ENCODE measurements around the gene RAB20. TPM values are rescaled to one million over a fixed set of nuclear protein-coding genes. Genes with fewer than 3 reads are reported as not detected.

RAB20 gene
- total RNA-seq, 1 experiment from 2014 or later: 10.6 TPM

DNA sequence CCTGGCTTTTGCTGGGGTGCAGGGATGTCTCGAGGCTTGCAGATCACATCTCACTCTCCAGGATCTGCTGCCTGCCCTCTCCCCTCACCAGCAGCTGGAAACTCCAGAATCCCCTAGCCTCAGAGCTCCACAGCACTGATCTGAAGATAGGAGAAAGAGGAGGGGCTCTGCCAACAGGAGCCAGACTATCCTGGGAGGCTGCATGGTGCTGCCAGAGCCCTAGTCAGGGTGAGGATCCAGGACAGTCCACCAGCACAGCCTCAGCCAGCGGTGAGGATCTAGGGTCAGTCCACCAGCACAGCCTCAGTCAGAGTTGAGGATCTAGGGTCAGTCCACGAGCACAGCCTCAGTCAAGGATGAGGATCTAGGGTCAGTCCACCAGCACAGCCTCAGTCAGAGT, 65.2 kb downstream of the RAB20 start (continued):
- TF ChIP-seq, protein P1, sequence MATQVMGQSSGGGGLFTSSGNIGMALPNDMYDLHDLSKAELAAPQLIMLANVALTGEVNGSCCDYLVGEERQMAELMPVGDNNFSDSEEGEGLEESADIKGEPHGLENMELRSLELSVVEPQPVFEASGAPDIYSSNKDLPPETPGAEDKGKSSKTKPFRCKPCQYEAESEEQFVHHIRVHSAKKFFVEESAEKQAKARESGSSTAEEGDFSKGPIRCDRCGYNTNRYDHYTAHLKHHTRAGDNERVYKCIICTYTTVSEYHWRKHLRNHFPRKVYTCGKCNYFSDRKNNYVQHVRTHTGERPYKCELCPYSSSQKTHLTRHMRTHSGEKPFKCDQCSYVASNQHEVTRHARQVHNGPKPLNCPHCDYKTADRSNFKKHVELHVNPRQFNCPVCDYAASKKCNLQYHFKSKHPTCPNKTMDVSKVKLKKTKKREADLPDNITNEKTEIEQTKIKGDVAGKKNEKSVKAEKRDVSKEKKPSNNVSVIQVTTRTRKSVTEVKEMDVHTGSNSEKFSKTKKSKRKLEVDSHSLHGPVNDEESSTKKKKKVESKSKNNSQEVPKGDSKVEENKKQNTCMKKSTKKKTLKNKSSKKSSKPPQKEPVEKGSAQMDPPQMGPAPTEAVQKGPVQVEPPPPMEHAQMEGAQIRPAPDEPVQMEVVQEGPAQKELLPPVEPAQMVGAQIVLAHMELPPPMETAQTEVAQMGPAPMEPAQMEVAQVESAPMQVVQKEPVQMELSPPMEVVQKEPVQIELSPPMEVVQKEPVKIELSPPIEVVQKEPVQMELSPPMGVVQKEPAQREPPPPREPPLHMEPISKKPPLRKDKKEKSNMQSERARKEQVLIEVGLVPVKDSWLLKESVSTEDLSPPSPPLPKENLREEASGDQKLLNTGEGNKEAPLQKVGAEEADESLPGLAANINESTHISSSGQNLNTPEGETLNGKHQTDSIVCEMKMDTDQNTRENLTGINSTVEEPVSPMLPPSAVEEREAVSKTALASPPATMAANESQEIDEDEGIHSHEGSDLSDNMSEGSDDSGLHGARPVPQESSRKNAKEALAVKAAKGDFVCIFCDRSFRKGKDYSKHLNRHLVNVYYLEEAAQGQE (IDR thresholded peaks at IDR 0.05; ENCODE audit: low read depth): no peak
- TF ChIP-seq YY1 (IDR thresholded peaks at IDR 0.05; ENCODE audit: extremely low read depth, insufficient replicate concordance, low read depth, low read length): no peak
- no peak for TF ChIP-seq POLR2AphosphoS5 (IDR thresholded peaks at IDR 0.05; ENCODE audit: low read depth, low read length)
- no peak for TF ChIP-seq ZBTB33 (IDR thresholded peaks at IDR 0.05; ENCODE audit: extremely low read depth, insufficient replicate concordance, low read length)
- TF ChIP-seq FOSL1 (IDR thresholded peaks at IDR 0.05; ENCODE audit: low read depth): no peak
- no peak for TF ChIP-seq EZH2 (IDR thresholded peaks at IDR 0.05)
- no peak for TF ChIP-seq SIN3A (IDR thresholded peaks at IDR 0.05; ENCODE audit: low read depth)
- no peak for TF ChIP-seq SP1 (IDR thresholded peaks at IDR 0.05; ENCODE audit: low read depth)

DNA sequence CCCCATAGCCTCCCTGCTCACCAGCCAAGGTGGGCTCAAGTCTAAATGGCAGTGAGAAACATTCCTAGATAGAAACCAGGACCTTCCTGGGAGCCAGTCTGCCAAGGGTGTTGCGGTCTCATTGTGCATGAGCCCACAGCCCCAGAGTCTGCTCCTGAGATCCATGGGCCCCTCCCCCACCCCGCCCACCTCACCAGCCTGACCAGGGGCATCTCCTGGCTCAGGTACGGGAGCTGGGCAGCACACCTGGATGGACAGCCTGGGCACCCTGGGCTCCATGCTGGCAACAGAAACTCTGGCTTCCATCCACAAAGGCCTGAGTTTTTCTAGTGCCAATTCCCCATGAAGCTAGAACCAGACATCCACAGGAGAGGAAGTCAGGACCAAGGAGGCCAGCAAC, 65.6 kb downstream of the RAB20 start:
- Histone ChIP-seq H3K27me3 (ENCODE audit: insufficient read depth, low read length) (no peaks in the 10 kb centered on the region), H2AFZ (ENCODE audit: low read depth, low read length, poor library complexity, severe bottlenecking) (no peak overlapping the region), H3K4me3 (replicated peaks in 1 of 2; ENCODE audit: low read depth in 1 of 2, low read length in 2 of 2) (no peak overlapping the region), H3K9ac (ENCODE audit: low read length) (no peak overlapping the region), H3K27ac (ENCODE audit: low read depth, low read length) (no peak overlapping the region), H3K4me2 (ENCODE audit: low read length) (no peak overlapping the region), H3K9me2 (ENCODE audit: insufficient read depth) (no peaks in the 10 kb centered on the region), H3K79me2 (ENCODE audit: insufficient read depth, low read length) (no peaks in the 10 kb centered on the region), H3K36me3 (ENCODE audit: control insufficient read depth in 1 of 2, insufficient read depth in 2 of 2, low read length in 2 of 2) (no peaks in the 10 kb centered on the region), H3K4me1 (ENCODE audit: control insufficient read depth in 1 of 2, insufficient read depth in 2 of 2, low read length in 2 of 2) (peaks cover 0 to 11% of the 10 kb centered on the region in 2 experiments; a peak in 1 of 4 replicates), H3K9me3 (ENCODE audit: control insufficient read depth in 1 of 2, insufficient read depth in 1 of 2, low read depth in 1 of 2, low read length in 2 of 2) (no peaks in the 10 kb centered on the region), H4K20me1 (ENCODE audit: insufficient read depth) (no peaks in the 10 kb centered on the region)
- CTCF ChIA-PET: interaction anchor here (0.6 kb wide), 1 partner anchor 40 kb away, joined by 3 read pairs; no protein-coding TSS in a partner anchor
- DNase-seq (ENCODE audit: low read depth, low spot score) (no peak), ATAC-seq (no peak)
- POLR2A ChIA-PET: no interaction called here
- no TSS peak for BruUV-seq (replicated peaks)
- RAD21 ChIA-PET (ENCODE audit: low non-redundant PET in 1 of 2, low total read pairs in 2 of 2, uncharacterized antibody in 2 of 2, unreplicated experiment in 2 of 2): no interaction called here
- intact Hi-C loops (cut with micrococcal nuclease): no loop called here
- TF ChIP-seq ZBTB33 (IDR thresholded peaks at IDR 0.05; ENCODE audit: extremely low read depth, insufficient replicate concordance, low read length): no peak
- TF ChIP-seq, protein P2, sequence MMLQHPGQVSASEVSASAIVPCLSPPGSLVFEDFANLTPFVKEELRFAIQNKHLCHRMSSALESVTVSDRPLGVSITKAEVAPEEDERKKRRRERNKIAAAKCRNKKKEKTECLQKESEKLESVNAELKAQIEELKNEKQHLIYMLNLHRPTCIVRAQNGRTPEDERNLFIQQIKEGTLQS (IDR thresholded peaks at IDR 0.05): no peak
- no peak for TF ChIP-seq TCF7L2 (IDR thresholded peaks at IDR 0.05; ENCODE audit: borderline replicate concordance, extremely low read depth, insufficient read depth, insufficient read length)
- TF ChIP-seq ZFX (IDR thresholded peaks at IDR 0.05): no peak
- TF ChIP-seq ELF1 (IDR thresholded peaks at IDR 0.05; ENCODE audit: borderline replicate concordance, low read depth): no peak
- no peak for TF ChIP-seq RAD21 (IDR thresholded peaks at IDR 0.05; ENCODE audit: low read depth)
- TF ChIP-seq EZH2 (IDR thresholded peaks at IDR 0.05): no peak
- no peak for TF ChIP-seq FOSL1 (IDR thresholded peaks at IDR 0.05; ENCODE audit: low read depth)

All from HCT116 (cell line).